ACC112 (cell line): ENCODE data around the gene CPTP.

Experiments used
- H2AFZ ChIP-seq: fragments of 200-600 bp; sonication (generic); one replicate; pipeline ENCODE4 v1.6.0; 2017; ENCODE audit warnings: antibody characterized with exemption, low read length; ENCODE audit not compliant: unreplicated experiment
- H3K27ac ChIP-seq: fragments of 200-600 bp; sonication (generic); 2 replicates; pipeline ENCODE4 v1.5.1; 2014; ENCODE audit warnings: low read depth, mild to moderate bottlenecking, antibody characterized with exemption, low read length, moderate library complexity
- H3K27me3 ChIP-seq: fragments of 200-600 bp; sonication (generic); 2 replicates; pipeline ENCODE4 v1.6.1; 2014; ENCODE audit warnings: mild to moderate bottlenecking, antibody characterized with exemption, low read length, moderate library complexity, mixed read lengths; ENCODE audit not compliant: insufficient read depth
- H3K36me3 ChIP-seq: fragments of 200-600 bp; sonication (generic); 2 replicates; pipeline ENCODE4 v1.6.1; 2016; ENCODE audit warnings: mild to moderate bottlenecking, antibody characterized with exemption, low read length, moderate library complexity, mixed read lengths; ENCODE audit not compliant: insufficient read depth
- H3K4me1 ChIP-seq: fragments of 200-600 bp; sonication (generic); one replicate; pipeline ENCODE4 v1.6.1; 2016; ENCODE audit warnings: low read length, mixed read lengths; ENCODE audit not compliant: insufficient read depth, unreplicated experiment, control insufficient read depth
- H3K4me3 ChIP-seq: fragments of 200-600 bp; sonication (generic); 2 replicates; pipeline ENCODE4 v1.5.1; 2014; ENCODE audit warnings: mild to moderate bottlenecking, low read depth, low read length
- H3K79me2 ChIP-seq: fragments of 200-600 bp; sonication (generic); one replicate; pipeline ENCODE4 v1.6.0; 2016; ENCODE audit warnings: low read length; ENCODE audit not compliant: control insufficient read depth, unreplicated experiment, insufficient read depth

The CPTP gene

GRCh38 chr1:1347026-1347595, 22.5 kb downstream of the CPTP start:
- Histone ChIP-seq H2AFZ (no peak overlapping the region), H3K27ac (peak overlapping the region; percentile 40; the same call in 1 of the 2 replicates), H3K4me1 (peaks cover 43% of the 10 kb centered on the region), H3K36me3 (no peaks in the 10 kb centered on the region), H3K4me3 (peak overlapping the region; percentile 96), H3K27me3 (no peaks in the 10 kb centered on the region), H3K79me2 (peaks cover 68% of the 10 kb centered on the region)

- Histone ChIP-seq H3K27me3 (no peaks in the 10 kb centered on the region), H2AFZ (no peak overlapping the region), H3K27ac (peak overlapping the region; percentile 40), H3K4me3 (peak overlapping the region; percentile 96), H3K4me1 (peaks cover 48% of the 10 kb centered on the region), H3K79me2 (peaks cover 61% of the 10 kb centered on the region), H3K36me3 (no peaks in the 10 kb centered on the region)
Measured at GRCh38 chr1:1347663-1348419, 23.2 kb downstream of the CPTP start.

GRCh38 chr1:1348420-1349255, 24.0 kb downstream of the CPTP start:
- Histone ChIP-seq H3K36me3 (no peaks in the 10 kb centered on the region), H2AFZ (no peak overlapping the region), H3K27me3 (no peaks in the 10 kb centered on the region), H3K4me1 (peaks cover 49% of the 10 kb centered on the region), H3K4me3 (peak overlapping the region; percentile 96), H3K27ac (peak overlapping the region; percentile 40; the same call in 1 of the 2 replicates), H3K79me2 (peaks cover 55% of the 10 kb centered on the region)

- Histone ChIP-seq H3K4me3 (peak within 1 kb of the TSS; percentile 96), H3K4me1 (peaks cover 45% of the 10 kb centered on the region), H3K79me2 (peaks cover 54% of the 10 kb centered on the region), H3K36me3 (no peaks in the 10 kb centered on the region), H3K27me3 (no peaks in the 10 kb centered on the region), H2AFZ (no peak within 1 kb of the TSS), H3K27ac (peak within 1 kb of the TSS; percentile 56)
Measured at GRCh38 chr1:1349256-1350012, 24.8 kb downstream of the CPTP start, which contains the start of gene DVL1. Gene DVL1, minus strand, starts transcription at chr1:1349418. Its CDS starts 353 bp downstream, at chr1:1349065.

- H3K36me3 ChIP-seq, result no peaks in the 10 kb centered on the region
- H3K4me3 ChIP-seq, result no peak overlapping the region; the same call in 1 of the 2 replicates
- H3K79me2 ChIP-seq, result peaks cover 45% of the 10 kb centered on the region
- H3K27me3 ChIP-seq, result no peaks in the 10 kb centered on the region
- H3K4me1 ChIP-seq, result peaks cover 26% of the 10 kb centered on the region
- no peak overlapping the region for H2AFZ ChIP-seq
- H3K27ac ChIP-seq, result no peak overlapping the region
Measured at GRCh38 chr1:1351511-1352427, 27.2 kb downstream of the CPTP start.

- no peaks in the 10 kb centered on the region for H3K36me3 ChIP-seq
- no peak overlapping the region for H3K27ac ChIP-seq
- H3K4me3 ChIP-seq, result no peak overlapping the region
- peaks cover 42% of the 10 kb centered on the region for H3K79me2 ChIP-seq
- H3K27me3 ChIP-seq, result no peaks in the 10 kb centered on the region
- H2AFZ ChIP-seq, result no peak overlapping the region
- peaks cover 17% of the 10 kb centered on the region for H3K4me1 ChIP-seq
Measured at GRCh38 chr1:1352786-1353388, 28.3 kb downstream of the CPTP start.

- Histone ChIP-seq H3K4me3 (no peak overlapping the region), H3K4me1 (peaks cover 18% of the 10 kb centered on the region), H3K27me3 (no peaks in the 10 kb centered on the region), H3K36me3 (no peaks in the 10 kb centered on the region), H3K27ac (no peak overlapping the region), H3K79me2 (peaks cover 35% of the 10 kb centered on the region), H2AFZ (no peak overlapping the region)
Measured at GRCh38 chr1:1353389-1354151, 29.0 kb downstream of the CPTP start.

- 0 out of 2 replicates have a peak overlapping the region, but pooled peaks have one; percentile 90 for H3K4me3 ChIP-seq
- H3K27ac ChIP-seq, result no peak overlapping the region
- H3K4me1 ChIP-seq, result peaks cover 28% of the 10 kb centered on the region
- no peaks in the 10 kb centered on the region for H3K27me3 ChIP-seq
- no peaks in the 10 kb centered on the region for H3K36me3 ChIP-seq
- H2AFZ ChIP-seq, result no peak overlapping the region
- peaks cover 31% of the 10 kb centered on the region for H3K79me2 ChIP-seq
Measured at GRCh38 chr1:1354271-1355247, 30.0 kb downstream of the CPTP start.
